OCI-LY3 (cell line): ENCODE data around the gene VRK3.

Experiments used
- H2AFZ ChIP-seq: fragments of 200-600, 300-600 bp; shearing (Covaris generic); 2 replicates; pipeline ENCODE4 v1.6.0; 2014; ENCODE audit warnings: antibody characterized with exemption, low read depth, low read length
- H3K27ac ChIP-seq: fragments of 200-600, 300-600 bp; sonication (generic); 2 replicates; pipeline ENCODE4 v1.5.1; 2014; ENCODE audit warnings: mild to moderate bottlenecking, low read length, moderate library complexity, mixed read lengths
- H3K27me3 ChIP-seq: fragments of 200-600, 300-600 bp; sonication (generic); 2 replicates; pipeline ENCODE4 v1.6.1; 2014; ENCODE audit warnings: low read depth, low read length, mixed read lengths
- H3K36me3 ChIP-seq: fragments of 200-600, 300-600 bp; sonication (generic); replicated peaks from 2 replicates; pipeline ENCODE3; 2014; ENCODE audit warnings: low read depth, low read length, mixed read lengths
- H3K4me1 ChIP-seq: fragments of 300-600, 200-600 bp; sonication (generic); 2 replicates; pipeline ENCODE4 v1.6.1; 2014; ENCODE audit warnings: low read length, mixed read lengths
- H3K4me2 ChIP-seq: fragments of 200-600, 300-600 bp; sonication (generic); 2 replicates; pipeline ENCODE4 v1.6.1; 2014; ENCODE audit warnings: low read length, mixed read lengths
- H3K4me3 ChIP-seq: fragments of 300-600, 200-600 bp; sonication (generic); 2 replicates; pipeline ENCODE4 v1.5.1; 2014; ENCODE audit warnings: antibody characterized with exemption, mild to moderate bottlenecking, low read length, moderate library complexity
- H3K79me2 ChIP-seq: fragments of 300-600, 200-600 bp; shearing (Covaris generic); 2 replicates; pipeline ENCODE4 v1.6.1; 2014; ENCODE audit warnings: mild to moderate bottlenecking, low read length, mixed read lengths
- H3K9ac ChIP-seq: fragments of 300-600, 200-600 bp; shearing (Covaris generic); 2 replicates; pipeline ENCODE4 v1.6.0; 2014; ENCODE audit warnings: mild to moderate bottlenecking, low read length, moderate library complexity
- H3K9me3 ChIP-seq: fragments of 200-600, 300-600 bp; shearing (Covaris generic); 2 replicates; pipeline ENCODE4 v1.6.1; 2014; ENCODE audit warnings: low read length, mixed read lengths; ENCODE audit not compliant: insufficient read depth
- H4K20me1 ChIP-seq: fragments of 200-600, 300-600 bp; sonication (generic); 2 replicates; pipeline ENCODE4 v1.6.1; 2016; ENCODE audit warnings: low read length, mixed read lengths; ENCODE audit not compliant: insufficient read depth
- CTCF ChIP-seq: fragments of 200-600, 300-600 bp; sonication (generic); IDR thresholded peaks from 2 replicates; pipeline ENCODE4 v1.5.1; 2014; ENCODE audit warnings: antibody characterized with exemption, low read length, low read depth
- EZH2phosphoT487 ChIP-seq: fragments of 200-600 bp; shearing (Covaris generic); IDR thresholded peaks from 2 replicates; pipeline ENCODE4 v1.6.1; 2018; ENCODE audit warnings: antibody characterized with exemption, mixed run types, low read depth

VRK3 gene

GRCh38 chr19:50003810-50004419, 21.3 kb downstream of the VRK3 start:
- Histone ChIP-seq H2AFZ (no peak overlapping the region), H4K20me1 (peaks cover 12% of the 10 kb centered on the region), H3K79me2 (no peaks in the 10 kb centered on the region), H3K9me3 (no peaks in the 10 kb centered on the region), H3K9ac (no peak overlapping the region), H3K27me3 (no peaks in the 10 kb centered on the region), H3K36me3 (peaks cover 43% of the 10 kb centered on the region), H3K4me1 (peaks cover 17% of the 10 kb centered on the region), H3K4me2 (no peak overlapping the region), H3K27ac (no peak overlapping the region), H3K4me3 (no peak overlapping the region)
- TF ChIP-seq CTCF (no peak), EZH2phosphoT487 (no peak)

- Histone ChIP-seq H4K20me1 (peaks cover 12% of the 10 kb centered on the region), H3K9ac (no peak overlapping the region), H2AFZ (no peak overlapping the region), H3K4me2 (no peak overlapping the region), H3K79me2 (no peaks in the 10 kb centered on the region), H3K27me3 (no peaks in the 10 kb centered on the region), H3K9me3 (no peaks in the 10 kb centered on the region), H3K27ac (no peak overlapping the region), H3K4me3 (no peak overlapping the region), H3K36me3 (peaks cover 43% of the 10 kb centered on the region), H3K4me1 (peaks cover 17% of the 10 kb centered on the region)
- no peak for TF ChIP-seq EZH2phosphoT487
- TF ChIP-seq CTCF, result no peak
Measured at GRCh38 chr19:50003254-50003788, 21.9 kb downstream of the VRK3 start.

- H3K4me2 ChIP-seq, result no peak overlapping the region
- peaks cover 12% of the 10 kb centered on the region for H4K20me1 ChIP-seq
- no peaks in the 10 kb centered on the region for H3K9me3 ChIP-seq
- no peak overlapping the region for H3K27ac ChIP-seq
- H3K79me2 ChIP-seq, result no peaks in the 10 kb centered on the region
- peaks cover 17% of the 10 kb centered on the region for H3K4me1 ChIP-seq
- TF ChIP-seq EZH2phosphoT487, result no peak
- no peak for TF ChIP-seq CTCF
- no peak overlapping the region for H3K9ac ChIP-seq
- no peak overlapping the region for H2AFZ ChIP-seq
- H3K4me3 ChIP-seq, result no peak overlapping the region
- H3K36me3 ChIP-seq, result peaks cover 42% of the 10 kb centered on the region
- no peaks in the 10 kb centered on the region for H3K27me3 ChIP-seq
Measured at GRCh38 chr19:50002386-50002960, 22.7 kb downstream of the VRK3 start.

- H4K20me1 ChIP-seq, result peaks cover 12% of the 10 kb centered on the region
- no peak for TF ChIP-seq CTCF
- no peak for TF ChIP-seq EZH2phosphoT487
- peaks cover 35% of the 10 kb centered on the region for H3K36me3 ChIP-seq
- H2AFZ ChIP-seq, result no peak overlapping the region
- no peak overlapping the region for H3K9ac ChIP-seq
- H3K79me2 ChIP-seq, result no peaks in the 10 kb centered on the region
- H3K4me1 ChIP-seq, result peaks cover 17% of the 10 kb centered on the region
- H3K27me3 ChIP-seq, result no peaks in the 10 kb centered on the region
- no peak overlapping the region for H3K4me3 ChIP-seq
- H3K4me2 ChIP-seq, result no peak overlapping the region
- H3K27ac ChIP-seq, result no peak overlapping the region
- no peaks in the 10 kb centered on the region for H3K9me3 ChIP-seq
Measured at GRCh38 chr19:50001775-50002174, 23.4 kb downstream of the VRK3 start.
